Endodermal cell (in vitro differentiated cells): Measurements from ENCODE around the gene POU2AF3. TPM values are rescaled to one million over a fixed set of nuclear protein-coding genes. Genes with fewer than 3 reads are reported as not detected.

Source experiments
- DNase-seq: peaks from one replicate; pipeline ENCODE4 v3.0.0-alpha.2; 2017
- H3K27ac ChIP-seq: 2 replicates; pipeline ENCODE4 v1.5.1; 2013; ENCODE audit warnings: mild to moderate bottlenecking, low read depth, low read length, moderate library complexity
- H3K27me3 ChIP-seq: 2 replicates; pipeline ENCODE4 v1.6.1; 2013; ENCODE audit warnings: mild to moderate bottlenecking, low read length, moderate library complexity; ENCODE audit not compliant: insufficient read depth, control insufficient read depth, poor library complexity, severe bottlenecking
- H3K36me3 ChIP-seq: 2 replicates; pipeline ENCODE4 v1.7.0; 2013; ENCODE audit warnings: mild to moderate bottlenecking, low read length, moderate library complexity; ENCODE audit not compliant: control insufficient read depth, insufficient read depth
- H3K4me1 ChIP-seq: one replicate; pipeline ENCODE4 v1.7.0; 2013; ENCODE audit warnings: low read length; ENCODE audit not compliant: control insufficient read depth, insufficient read depth
- H3K4me3 ChIP-seq: 2 replicates; pipeline ENCODE4 v1.5.1; 2013; ENCODE audit warnings: mild to moderate bottlenecking, low read length, moderate library complexity
- H3K9ac ChIP-seq: 2 replicates; pipeline ENCODE4 v1.6.1; 2013; ENCODE audit warnings: mild to moderate bottlenecking, low read length, moderate library complexity; ENCODE audit not compliant: poor library complexity, severe bottlenecking; ENCODE audit errors: extremely low read depth
- H3K9me3 ChIP-seq: 2 replicates; pipeline ENCODE4 v1.6.1; 2013; ENCODE audit warnings: mild to moderate bottlenecking, low read length, moderate library complexity; ENCODE audit not compliant: control insufficient read depth
- H3K27ac Mint-ChIP-seq: 2 replicates; pipeline ENCODE4 v1.8.0; 2020; ENCODE audit warnings: mixed read lengths
- H3K27me3 Mint-ChIP-seq: 2 replicates; pipeline ENCODE4 v1.8.0; 2021; ENCODE audit warnings: mild to moderate bottlenecking, mixed read lengths; ENCODE audit not compliant: insufficient read depth
- H3K36me3 Mint-ChIP-seq: 2 replicates; pipeline ENCODE4 v1.8.0; 2020; ENCODE audit warnings: low read depth, mixed read lengths
- H3K4me1 Mint-ChIP-seq: 2 replicates; pipeline ENCODE4 v1.8.0; 2020; ENCODE audit warnings: mixed read lengths
- H3K4me3 Mint-ChIP-seq: 2 replicates; pipeline ENCODE4 v1.8.0; 2020; ENCODE audit warnings: mild to moderate bottlenecking, moderate library complexity, mixed read lengths
- H3K9me3 Mint-ChIP-seq: 2 replicates; pipeline ENCODE4 v1.8.0; 2020; ENCODE audit warnings: mild to moderate bottlenecking, mixed read lengths
- CTCF ChIP-seq: fragments of 200-600 bp; sonication (generic); conservative IDR thresholded peaks from 2 replicates; pipeline ENCODE4 v1.5.0; 2021; ENCODE audit warnings: antibody characterized with exemption, mild to moderate bottlenecking
- WGBS, 2 experiments: methylation state at CpG; one replicate each; pipeline versions ENCODE4 v1.1.5 to v1.1.7; 2013; ENCODE audit warnings: missing lambda C conversion rate in 2 of 2, mixed read lengths in 1 of 2; ENCODE audit not compliant: insufficient coverage in 1 of 2, insufficient read length in 1 of 2; 5-methylcytosine and 5-hydroxymethylcytosine counted together
- microRNA-seq: library from miRNA; unstranded; fragments of <30 nt; microRNA quantifications from one replicate; pipeline ENCODE4 v1.2.0, GENCODE V29; 2020; ENCODE audit warnings: borderline microRNAs expressed
- total RNA-seq, 2 donors: library from RNA; stranded (reverse); fragmentation: NEBNext Ultra II Directional in 1 of 2; extraction: Animal tissue kit (Norgen Biotek cat#: 25700) in 1 of 2; gene quantifications; 2 replicates in 1 of 2; 3 replicates in 1 of 2; pipeline ENCODE4 v1.2.1, GENCODE V29; 2021

Gene POU2AF3
- total RNA-seq, 2 donors from 2014 or later, result 0.55 to 1.8 TPM

DNA sequence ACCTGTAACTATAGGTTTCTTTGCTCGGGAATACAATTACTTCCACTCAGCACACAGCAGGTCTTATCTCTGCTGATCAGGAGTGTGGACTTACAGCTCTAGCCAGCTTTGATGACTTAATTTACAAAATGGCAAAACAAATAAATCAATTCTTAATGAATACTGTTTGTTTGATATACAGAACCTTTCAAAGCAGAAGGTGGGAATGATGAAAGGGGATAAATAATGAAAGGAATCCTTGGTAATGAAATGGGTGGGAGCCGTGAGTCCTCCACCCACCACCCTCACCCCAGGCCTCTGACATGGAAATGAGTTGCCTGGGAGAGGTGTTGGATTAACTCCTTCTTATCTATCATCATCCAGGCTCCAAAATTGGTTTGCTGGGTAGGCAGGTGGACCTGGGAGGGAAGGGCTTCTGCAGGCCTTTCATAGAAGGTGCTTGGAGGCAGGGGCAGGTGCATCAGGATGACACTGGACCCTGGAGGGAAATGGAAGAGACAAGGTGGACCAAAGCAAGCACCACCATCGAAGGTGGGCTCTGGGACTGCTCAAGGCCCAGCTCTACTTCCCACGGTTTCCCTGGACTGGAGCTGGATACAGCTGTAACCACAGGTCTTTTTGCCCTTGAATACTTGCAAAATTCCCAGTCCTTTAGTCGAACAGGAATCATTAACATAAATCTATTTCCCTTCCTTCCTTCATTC, 57.8 kb downstream of the POU2AF3 start:
- no peak overlapping the region for H3K27ac Mint-ChIP-seq
- H3K27me3 Mint-ChIP-seq, result peaks cover 28% of the 10 kb centered on the region
- Histone ChIP-seq H3K9ac (no peak overlapping the region), H3K27me3 (peaks cover 18% of the 10 kb centered on the region), H3K27ac (no peak overlapping the region), H3K4me1 (peaks cover 8% of the 10 kb centered on the region), H3K36me3 (no peaks in the 10 kb centered on the region), H3K4me3 (no peak overlapping the region), H3K9me3 (no peaks in the 10 kb centered on the region)
- H3K9me3 Mint-ChIP-seq, result no peaks in the 10 kb centered on the region
- no peak for DNase-seq
- TF ChIP-seq CTCF, result no peak
- H3K4me3 Mint-ChIP-seq, result no peak overlapping the region
- no peaks in the 10 kb centered on the region for H3K36me3 Mint-ChIP-seq
- 57 to 87% methylated on average over 3 to 4 of the region's 5 CpGs for WGBS, 2 experiments
- H3K4me1 Mint-ChIP-seq, result peaks cover 31% of the 10 kb centered on the region

DNA sequence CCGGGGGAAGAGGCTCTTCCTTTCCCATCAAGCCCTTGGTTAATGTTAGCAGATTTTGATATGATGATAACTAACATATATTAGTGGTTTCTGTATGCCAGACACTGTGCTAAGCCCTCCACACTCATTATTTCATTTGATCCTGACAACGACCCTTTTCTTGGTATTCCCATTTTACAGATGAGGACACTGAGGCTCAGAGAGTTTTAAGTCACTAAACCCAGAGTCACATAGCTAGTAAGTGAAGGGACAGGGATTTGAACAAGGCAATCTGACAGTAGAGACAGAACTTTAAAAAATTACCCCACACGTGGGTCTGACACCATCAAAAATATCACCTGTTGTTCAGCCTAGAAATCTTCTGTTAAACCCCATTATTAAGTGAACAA, 58.3 kb downstream of the POU2AF3 start:
- peaks cover 15% of the 10 kb centered on the region for H3K27me3 ChIP-seq
- H3K27ac Mint-ChIP-seq, result no peak overlapping the region
- no peaks in the 10 kb centered on the region for H3K36me3 Mint-ChIP-seq
- H3K4me3 Mint-ChIP-seq, result no peak overlapping the region
- no peak for DNase-seq
- H3K4me1 ChIP-seq, result peaks cover 8% of the 10 kb centered on the region
- TF ChIP-seq CTCF, result no peak
- H3K9ac ChIP-seq, result no peak overlapping the region
- no peaks in the 10 kb centered on the region for H3K36me3 ChIP-seq
- peaks cover 23% of the 10 kb centered on the region for H3K27me3 Mint-ChIP-seq
- no peak overlapping the region for H3K27ac ChIP-seq
- H3K9me3 ChIP-seq, result no peaks in the 10 kb centered on the region
- H3K9me3 Mint-ChIP-seq, result no peaks in the 10 kb centered on the region
- peaks cover 26% of the 10 kb centered on the region for H3K4me1 Mint-ChIP-seq
- no peak overlapping the region for H3K4me3 ChIP-seq
- 89 to 91% methylated on average over 2 of the region's 3 CpGs for WGBS, 2 experiments

DNA sequence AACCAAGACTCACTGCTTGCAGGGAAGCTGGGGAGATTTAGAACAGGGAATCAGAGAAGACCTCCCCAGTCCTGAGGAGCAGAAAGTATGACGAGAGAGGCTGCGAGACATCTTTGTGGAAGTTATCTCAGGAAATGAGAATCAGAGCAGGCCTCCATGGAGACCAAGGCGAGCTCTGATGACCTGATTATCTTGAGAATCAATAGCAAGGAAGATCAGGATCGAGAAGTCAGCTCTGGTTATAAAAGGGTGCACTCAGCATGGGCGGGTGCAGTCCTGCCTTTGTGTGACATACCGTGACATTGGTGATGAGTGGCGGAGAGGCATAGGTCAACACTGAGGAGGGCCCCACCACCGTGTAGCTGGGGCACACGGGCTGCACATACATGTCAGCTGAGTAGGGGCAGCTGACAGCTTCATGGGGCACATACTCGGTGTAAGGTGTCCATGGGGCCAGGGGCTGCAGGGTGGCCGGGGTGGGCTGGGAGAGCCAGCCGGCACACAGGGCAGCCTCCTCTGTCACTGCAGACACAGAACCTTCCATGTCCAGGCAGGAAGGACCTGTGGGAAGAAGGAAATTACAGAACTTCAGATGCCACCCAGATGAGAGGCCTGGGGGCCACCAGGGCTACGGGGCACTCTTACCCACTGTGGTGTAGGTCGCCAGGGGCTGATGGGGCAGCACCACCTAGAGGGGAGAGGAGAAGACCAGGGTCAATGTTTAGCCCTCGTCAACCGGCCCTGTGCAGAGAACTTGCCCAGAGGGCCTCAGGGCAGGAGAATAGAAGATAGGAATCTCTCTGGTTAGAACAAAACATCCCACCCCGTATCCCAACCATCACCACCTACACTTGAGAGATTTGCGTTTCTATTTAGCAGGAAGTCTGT, 59.0 kb downstream of the POU2AF3 start:
- Mint-ChIP-seq H3K4me1 (peaks cover 26% of the 10 kb centered on the region), H3K27me3 (peaks cover 20% of the 10 kb centered on the region), H3K27ac (no peak overlapping the region), H3K4me3 (no peak overlapping the region), H3K36me3 (no peaks in the 10 kb centered on the region), H3K9me3 (no peaks in the 10 kb centered on the region)
- Histone ChIP-seq H3K36me3 (no peaks in the 10 kb centered on the region), H3K9me3 (no peaks in the 10 kb centered on the region), H3K4me1 (peaks cover 8% of the 10 kb centered on the region), H3K4me3 (no peak overlapping the region), H3K27ac (no peak overlapping the region), H3K9ac (no peak overlapping the region), H3K27me3 (peaks cover 15% of the 10 kb centered on the region)
- peak; percentile 62 for TF ChIP-seq CTCF
- WGBS, 2 experiments, result 92 to 98% methylated on average over 8 to 18 of the region's 18 CpGs
- peak; percentile 60 for DNase-seq

Small RNAs within 50 kb of the gene (microRNA-seq; reads per million reads assigned to microRNA genes)
- gene MIR4491, result not detected

Other genes with a start within 250 kb of the POU2AF3 start
- gene POU2AF2, start 52.8 kb upstream of the POU2AF3 start, total RNA-seq, result not detected
- under 1 TPM; 0.46 to 0.77 TPM for gene POU2AF1, start 80.7 kb downstream of the POU2AF3 start, total RNA-seq
- gene BTG4, start 213.8 kb downstream of the POU2AF3 start, total RNA-seq, result not detected
- under 1 TPM in 1 of 2 donors, not detected in 1; 0.89 TPM for gene HOATZ, start 216.2 kb downstream of the POU2AF3 start, total RNA-seq
- 1 to 10 TPM; 1.1 to 1.5 TPM for gene LAYN, start 242.2 kb downstream of the POU2AF3 start, total RNA-seq